GM18873 (cell line): Measurements from ENCODE around the gene CYB5D1.
"Not testable (repeated sequence)": the region's sequence is repeated elsewhere in the genome, so short reads cannot be mapped to it uniquely, and the experiment has no call there.

Experiments
- ATAC-seq: cut with Tn5 transposase; IDR thresholded peaks from one replicate; pipeline ENCODE4 v1.9.1; 2021; ENCODE audit warnings: mild to moderate bottlenecking, moderate library complexity, moderate number of reproducible peaks; ENCODE audit not compliant: unreplicated experiment, low FRiP score

The CYB5D1 gene

GRCh38 chr17:7854851-7855659 is 2.7 kb upstream of the CYB5D1 start, which contains the start of gene TMEM88:
TMEM88 (plus strand) TSS chr17:7855066; CDS start chr17:7855075, 9 bp downstream.
- ATAC-seq = no peak

GRCh38 chr17:7855660-7856010 is 2.2 kb upstream of the CYB5D1 start:
- ATAC-seq = no peak

- ATAC-seq = no peak
Observed at GRCh38 chr17:7856011-7856810, 1.6 kb upstream of the CYB5D1 start.

GRCh38 chr17:7856811-7857712 is 741 bp upstream of the CYB5D1 start, which contains the start of gene NAA38:
NAA38 (minus strand) TSS chr17:7857559; CDS start chr17:7857463, 96 bp downstream.
- ATAC-seq = peak; percentile 73

GRCh38 chr17:7858522-7858810 is 663 bp downstream of the CYB5D1 start:
- ATAC-seq = no peak

GRCh38 chr17:7859028-7859427 is 1.2 kb downstream of the CYB5D1 start:
- no peak for ATAC-seq

GRCh38 chr17:7862692-7863437 is 5.1 kb downstream of the CYB5D1 start:
- no peak for ATAC-seq

- not testable (repeated sequence) for ATAC-seq
Observed at GRCh38 chr17:7864384-7864783, 6.6 kb downstream of the CYB5D1 start.

GRCh38 chr17:7864995-7865650 is 7.3 kb downstream of the CYB5D1 start:
- ATAC-seq = no peak

GRCh38 chr17:7867881-7868329 is 10.1 kb downstream of the CYB5D1 start:
- ATAC-seq = no peak

GRCh38 chr17:7873051-7873450 is 15.2 kb downstream of the CYB5D1 start:
- no peak for ATAC-seq

- no peak for ATAC-seq
Observed at GRCh38 chr17:7875804-7876370, 18.1 kb downstream of the CYB5D1 start.

GRCh38 chr17:7878234-7878633 is 20.4 kb downstream of the CYB5D1 start:
- no peak for ATAC-seq

GRCh38 chr17:7880076-7880868 is 22.5 kb downstream of the CYB5D1 start:
- no peak for ATAC-seq

GRCh38 chr17:7881276-7882054 is 23.7 kb downstream of the CYB5D1 start:
- ATAC-seq = no peak

GRCh38 chr17:7882068-7882467 is 24.3 kb downstream of the CYB5D1 start:
- ATAC-seq = no peak

- ATAC-seq = no peak
Observed at GRCh38 chr17:7882629-7883028, 24.8 kb downstream of the CYB5D1 start.
